GM12872 (cell line): ENCODE data around the gene DYRK1B.

Experiments used
- TF ChIP-seq, protein P1 (sequence below): IDR thresholded peaks from 3 replicates; pipeline ENCODE4 v1.5.1; 2011; ENCODE audit warnings: low read depth, mild to moderate bottlenecking, low read length, moderate library complexity; ENCODE audit not compliant: insufficient read depth

The DYRK1B gene

DNA sequence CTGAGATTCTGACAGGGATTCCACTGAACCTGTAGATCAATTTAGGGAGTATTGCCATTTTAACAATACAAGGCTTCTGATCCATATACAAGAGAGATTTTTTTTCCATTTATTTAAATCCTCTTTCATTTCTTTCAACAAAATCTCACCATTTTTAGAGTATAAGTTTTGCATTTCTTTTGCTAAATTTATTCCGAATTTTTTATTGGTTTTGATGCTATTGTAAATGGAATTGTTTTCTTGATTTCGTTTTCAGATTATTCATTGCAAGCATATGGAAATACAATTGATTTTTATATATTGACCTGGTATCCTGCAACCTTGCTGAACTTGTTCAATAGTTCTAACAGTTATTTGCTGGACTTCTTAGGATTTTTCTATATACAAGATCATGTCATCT lies 36.9 kb downstream of the DYRK1B start:
- TF ChIP-seq, protein P1, sequence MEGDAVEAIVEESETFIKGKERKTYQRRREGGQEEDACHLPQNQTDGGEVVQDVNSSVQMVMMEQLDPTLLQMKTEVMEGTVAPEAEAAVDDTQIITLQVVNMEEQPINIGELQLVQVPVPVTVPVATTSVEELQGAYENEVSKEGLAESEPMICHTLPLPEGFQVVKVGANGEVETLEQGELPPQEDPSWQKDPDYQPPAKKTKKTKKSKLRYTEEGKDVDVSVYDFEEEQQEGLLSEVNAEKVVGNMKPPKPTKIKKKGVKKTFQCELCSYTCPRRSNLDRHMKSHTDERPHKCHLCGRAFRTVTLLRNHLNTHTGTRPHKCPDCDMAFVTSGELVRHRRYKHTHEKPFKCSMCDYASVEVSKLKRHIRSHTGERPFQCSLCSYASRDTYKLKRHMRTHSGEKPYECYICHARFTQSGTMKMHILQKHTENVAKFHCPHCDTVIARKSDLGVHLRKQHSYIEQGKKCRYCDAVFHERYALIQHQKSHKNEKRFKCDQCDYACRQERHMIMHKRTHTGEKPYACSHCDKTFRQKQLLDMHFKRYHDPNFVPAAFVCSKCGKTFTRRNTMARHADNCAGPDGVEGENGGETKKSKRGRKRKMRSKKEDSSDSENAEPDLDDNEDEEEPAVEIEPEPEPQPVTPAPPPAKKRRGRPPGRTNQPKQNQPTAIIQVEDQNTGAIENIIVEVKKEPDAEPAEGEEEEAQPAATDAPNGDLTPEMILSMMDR: no peak

DNA sequence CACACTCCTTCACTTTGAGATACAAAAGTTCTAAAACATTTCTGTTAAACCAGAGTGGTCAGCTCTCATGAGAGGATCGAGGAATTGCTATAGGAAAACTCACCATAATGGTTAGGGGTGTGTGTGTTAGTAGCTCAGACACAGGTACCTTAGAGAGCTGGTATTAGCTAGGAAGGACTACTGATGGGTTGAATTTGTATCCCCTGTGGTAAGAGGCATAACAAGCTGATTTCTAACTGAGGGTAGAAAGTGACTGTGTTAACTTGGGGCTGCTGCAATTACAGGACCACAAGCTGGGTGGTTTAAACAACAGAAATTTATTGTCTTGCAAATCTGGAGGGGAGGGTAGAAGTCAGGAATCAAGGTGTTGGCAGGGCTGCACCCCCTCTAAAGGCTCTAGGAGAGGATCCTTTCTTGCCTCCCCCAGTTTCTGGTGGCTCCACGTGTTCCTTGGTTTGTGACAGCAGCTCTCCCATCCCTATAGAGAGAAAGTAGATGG lies 37.9 kb downstream of the DYRK1B start:
- TF ChIP-seq, protein P1: no peak

DNA sequence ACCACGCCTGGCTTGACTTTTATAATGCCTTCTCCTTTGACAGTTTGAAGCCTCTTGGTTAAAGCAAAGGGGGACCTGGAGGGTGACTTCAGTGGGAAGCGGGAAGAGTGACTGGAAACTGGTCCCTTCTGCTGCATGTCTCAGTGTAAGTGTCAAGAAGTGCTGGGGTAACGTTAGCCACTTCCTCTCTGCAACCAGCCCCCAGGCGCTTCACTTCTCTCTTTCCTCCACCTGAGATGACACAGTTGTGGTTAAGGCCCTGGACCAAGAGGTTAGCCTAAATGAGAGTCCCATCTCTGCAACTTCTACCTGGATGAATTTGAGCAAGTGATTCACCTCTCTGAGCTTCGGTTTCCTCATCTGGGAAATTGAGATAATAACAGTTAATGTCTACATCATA lies 39.0 kb downstream of the DYRK1B start:
- TF ChIP-seq, protein P1: no peak

DNA sequence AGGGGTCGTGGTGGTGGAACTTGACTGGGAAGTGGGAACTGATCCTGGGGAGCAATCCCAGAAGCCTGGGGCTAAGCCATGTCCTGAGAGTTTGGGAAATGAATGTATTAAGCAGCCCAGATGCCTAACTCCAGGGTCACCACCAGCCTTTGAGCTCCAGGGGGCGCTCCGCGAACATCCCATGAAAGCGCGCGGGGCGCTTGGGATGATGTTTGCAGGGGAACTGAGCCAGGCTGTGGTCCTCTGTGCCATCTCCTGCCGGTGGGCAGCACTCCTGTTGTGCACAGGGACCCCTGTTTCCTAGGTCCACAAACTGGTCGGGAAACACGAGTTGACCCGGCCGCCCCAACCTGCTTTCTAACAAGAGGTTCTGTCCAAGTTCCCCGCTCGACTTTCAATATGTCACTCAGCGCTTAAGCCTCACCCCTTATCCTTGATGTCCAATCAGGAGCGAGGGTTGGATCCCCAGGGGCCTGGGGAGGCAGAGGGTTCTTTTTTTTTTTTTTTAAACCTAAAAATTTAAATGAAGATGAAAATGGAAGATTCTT lies 40.9 kb downstream of the DYRK1B start:
- TF ChIP-seq, protein P1: peak; percentile 98

DNA sequence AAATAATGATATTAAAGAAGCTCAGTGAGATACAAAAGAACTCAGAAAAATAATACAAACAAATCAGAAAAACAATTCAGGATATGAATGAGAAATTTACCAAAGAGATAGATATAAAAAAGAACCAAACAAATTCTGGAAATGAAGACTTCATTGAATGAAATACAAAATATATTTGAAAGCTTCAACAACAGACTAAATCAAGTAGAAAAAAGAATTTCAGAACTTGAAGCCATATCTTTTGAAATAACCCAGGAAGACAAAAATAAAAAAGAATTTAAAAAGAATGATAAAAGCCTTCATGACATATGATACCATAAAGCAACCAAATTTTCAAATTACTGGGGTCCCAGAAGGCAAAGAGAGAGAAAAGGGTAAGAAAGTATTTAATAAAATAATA lies 45.7 kb downstream of the DYRK1B start:
- TF ChIP-seq, protein P1: no peak

DNA sequence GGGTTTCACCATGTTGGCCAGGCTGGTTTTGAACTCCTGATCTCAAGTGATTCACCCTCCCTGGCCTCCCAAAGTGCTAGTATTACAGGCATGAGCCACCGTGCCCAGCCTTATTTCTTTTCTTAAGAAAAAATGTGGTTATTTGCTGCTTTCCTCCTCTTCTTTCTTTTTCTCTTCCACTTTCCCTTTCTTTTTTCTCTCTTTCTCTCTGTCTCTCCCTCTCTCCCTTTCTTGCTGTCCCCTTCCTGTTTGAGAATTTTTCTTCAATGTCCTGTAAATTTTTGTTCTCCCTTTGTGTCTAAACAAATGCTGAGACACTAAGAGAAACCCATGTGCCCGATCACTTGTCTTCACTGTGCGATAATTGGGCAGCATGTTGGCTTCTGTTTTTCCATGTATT lies 53.1 kb downstream of the DYRK1B start:
- TF ChIP-seq, protein P1: no peak

DNA sequence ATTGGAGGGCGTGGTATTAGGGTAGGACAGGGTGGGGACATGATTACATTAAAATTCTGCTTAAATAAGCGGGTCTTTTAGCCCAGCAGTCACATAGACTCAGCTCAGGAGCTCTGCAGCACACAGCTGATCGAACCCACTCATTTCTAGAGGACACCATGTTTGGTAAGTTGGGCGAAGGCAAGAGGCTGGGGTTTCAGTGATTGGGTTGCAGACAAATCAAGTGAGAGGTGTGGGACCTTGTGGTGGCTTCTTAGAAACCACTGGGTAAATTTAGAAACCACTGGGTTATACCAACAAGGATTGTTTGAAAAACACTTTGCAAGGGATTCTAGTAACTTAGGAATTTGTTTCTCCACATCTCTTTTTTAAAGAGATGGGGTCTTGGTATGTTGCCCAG lies 55.2 kb downstream of the DYRK1B start, which contains the start of gene LEUTX:
Gene LEUTX, plus strand, starts transcription at position 92 of the 400 bp plus-strand sequence. Its CDS starts 67 bp downstream, at position 159.
- TF ChIP-seq, protein P1: no peak
